GM04503 (cell line): ENCODE data around the gene XYLT2.
"Not testable (repeated sequence)": the region's sequence is repeated elsewhere in the genome, so short reads cannot be mapped to it uniquely, and the experiment has no call there.

Experiments
- DNase-seq: peaks from one replicate; pipeline ENCODE4 v3.0.0-alpha.2; 2012; ENCODE audit warnings: low read depth

The XYLT2 gene

DNA sequence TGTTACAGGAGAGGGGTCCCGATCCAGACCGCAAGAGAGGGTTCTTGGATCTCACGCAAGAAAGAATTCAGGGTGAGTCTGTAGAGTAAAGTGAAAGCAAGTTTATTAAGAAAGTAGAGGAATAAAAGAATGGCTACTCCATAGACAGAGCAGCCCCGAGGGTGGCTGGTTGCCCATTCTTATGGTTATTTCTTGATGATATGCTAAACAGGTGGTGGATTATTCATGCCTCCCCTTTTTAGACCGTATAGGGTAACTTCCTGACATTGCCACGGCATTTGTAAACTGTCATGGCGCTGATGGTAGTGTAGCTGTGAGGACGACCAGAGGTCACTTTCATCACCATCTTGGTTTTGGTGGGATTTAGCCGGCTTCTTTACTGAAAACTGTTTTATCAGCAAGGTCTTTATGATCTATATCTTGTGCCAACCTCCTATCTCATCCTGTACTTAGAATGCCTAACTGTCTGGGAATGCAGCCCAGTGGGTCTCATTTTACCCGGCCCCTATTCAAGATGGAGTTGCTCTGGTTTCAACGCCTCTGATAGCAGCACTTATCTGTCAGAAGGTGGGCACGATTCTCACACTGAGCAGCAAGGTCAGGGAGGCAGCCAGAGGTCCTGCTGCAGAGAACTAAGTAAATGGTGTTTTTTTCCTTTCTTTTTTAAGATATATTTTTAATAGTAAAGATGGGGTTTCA is 26.5 kb upstream of the XYLT2 start:
- no peak for DNase-seq

DNA sequence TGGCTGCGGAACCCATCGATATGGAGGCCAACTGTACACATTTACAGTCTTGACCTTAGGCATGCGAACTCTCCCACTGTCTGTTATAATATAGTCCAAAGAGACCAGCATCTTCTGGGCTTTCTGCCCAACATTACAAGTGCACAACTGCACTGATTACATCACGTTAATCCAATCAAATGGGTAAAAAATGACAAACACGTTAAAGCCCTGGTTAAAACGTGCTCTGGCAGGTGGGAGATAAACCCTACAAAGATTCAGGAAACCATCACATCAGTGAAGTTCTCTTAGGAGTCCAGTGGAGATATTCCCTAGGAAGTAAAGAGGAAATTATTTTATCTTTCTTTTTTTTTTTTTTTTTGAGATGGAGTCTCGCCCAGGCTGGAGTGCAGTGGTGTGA is 23.7 kb upstream of the XYLT2 start:
- no peak for DNase-seq

DNA sequence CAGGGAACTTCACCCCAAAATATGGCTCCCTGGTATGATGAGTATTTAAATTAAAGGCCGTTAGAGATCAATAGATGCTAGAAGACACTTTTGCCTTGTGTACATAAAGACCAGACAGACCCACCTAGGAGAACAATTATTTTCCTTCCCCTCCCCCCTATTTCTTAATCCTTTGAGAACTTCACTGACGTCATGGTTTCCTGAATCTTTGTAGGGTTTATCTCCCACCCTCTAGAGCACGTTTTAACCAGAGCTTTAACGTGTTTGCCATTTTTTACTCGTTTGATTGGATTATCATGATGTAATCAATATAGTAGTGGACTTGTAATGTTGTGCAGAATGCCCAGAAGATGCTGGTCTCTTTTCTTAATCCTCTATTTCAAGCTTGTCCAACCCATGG is 22.9 kb upstream of the XYLT2 start:
- DNase-seq: no peak

DNA sequence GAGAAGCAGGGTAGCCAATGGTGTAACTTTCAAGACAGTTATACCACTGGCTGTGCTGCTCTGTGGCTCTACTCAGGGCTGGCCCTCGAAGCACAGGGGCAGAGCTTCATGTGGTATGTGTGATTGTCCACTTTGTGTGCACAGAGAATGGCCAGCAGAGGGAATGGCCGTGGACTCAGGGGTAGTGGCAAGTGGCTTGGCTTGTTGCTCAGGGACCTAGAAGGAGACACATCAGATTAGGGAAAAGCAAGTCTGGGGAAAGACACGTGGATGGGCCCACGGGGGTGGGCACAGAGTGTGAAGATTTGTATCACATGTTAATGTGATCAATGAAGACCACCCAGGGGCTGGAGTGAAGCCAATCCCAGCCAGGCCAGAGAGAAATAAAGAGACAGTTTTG is 20.0 kb upstream of the XYLT2 start:
- DNase-seq: no peak

DNA sequence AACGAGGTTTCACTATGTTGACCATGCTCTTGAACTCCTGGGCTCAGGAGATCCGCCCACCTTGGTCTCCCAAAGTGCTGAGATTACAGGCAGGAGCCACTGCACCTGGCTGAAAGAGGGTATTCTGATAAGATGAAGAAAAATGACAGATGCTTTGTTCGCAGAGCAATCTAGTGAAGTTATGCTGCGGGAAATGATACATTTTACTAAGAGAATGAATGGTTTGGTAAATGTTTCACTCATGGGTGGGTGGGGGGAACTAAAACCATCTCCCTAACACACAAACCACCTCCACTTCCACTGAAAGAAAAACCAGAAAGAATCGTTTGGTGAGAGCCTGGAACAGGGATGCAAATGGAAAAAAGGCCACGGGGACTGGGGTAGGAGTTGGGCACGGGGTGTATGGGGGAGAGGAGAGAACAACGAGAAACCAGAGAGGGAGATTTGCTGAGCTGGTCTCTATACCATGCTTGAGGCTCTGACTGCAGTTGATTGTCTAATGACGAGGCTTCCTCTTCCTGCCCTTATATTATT is 19.0 kb upstream of the XYLT2 start:
- DNase-seq: no peak

DNA sequence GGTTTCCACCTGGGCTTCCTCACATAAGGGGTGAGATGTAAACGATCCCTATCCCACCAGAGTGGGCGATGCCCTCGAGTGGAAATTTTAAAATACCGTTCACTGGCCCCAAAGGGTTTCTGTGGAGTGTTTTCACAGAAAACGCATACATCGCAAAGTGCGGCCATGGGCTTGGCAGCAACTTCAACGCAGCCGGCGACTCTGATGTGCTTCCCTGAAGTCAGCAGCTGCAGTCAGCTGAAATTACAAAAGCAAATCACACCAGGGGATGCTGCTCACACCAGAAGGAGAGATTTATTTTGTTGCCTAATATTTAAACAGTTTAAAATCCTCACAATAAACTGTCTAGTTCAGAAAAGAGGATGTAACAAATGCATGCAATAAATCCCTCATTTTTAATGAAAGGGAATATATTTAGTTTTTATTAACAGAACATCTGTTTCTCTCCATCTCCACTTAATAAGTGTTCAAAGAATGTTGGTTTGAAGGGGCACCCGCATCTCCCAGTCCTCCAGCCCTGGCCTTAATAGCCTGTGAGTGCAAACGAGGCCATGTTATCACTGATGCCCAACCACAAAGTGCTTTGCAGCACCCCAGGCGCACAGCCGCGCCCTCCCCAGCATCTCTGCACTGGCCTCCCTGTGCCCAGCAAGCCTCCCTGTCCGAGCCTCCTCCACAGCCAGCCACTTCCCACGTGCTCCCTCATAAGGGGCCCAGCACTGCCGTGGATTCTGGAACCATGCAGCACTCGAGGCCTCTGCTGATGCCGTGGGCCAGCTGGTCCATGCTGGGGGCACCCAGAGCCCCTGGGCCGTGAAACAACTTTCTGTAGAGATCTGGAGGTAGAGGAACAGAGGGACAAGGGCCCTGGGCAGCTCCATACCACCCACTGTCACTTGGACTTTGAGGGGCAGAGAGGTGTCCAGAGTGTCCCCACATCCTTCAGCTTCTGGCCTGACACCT is 17.3 kb upstream of the XYLT2 start:
- DNase-seq: no peak

DNA sequence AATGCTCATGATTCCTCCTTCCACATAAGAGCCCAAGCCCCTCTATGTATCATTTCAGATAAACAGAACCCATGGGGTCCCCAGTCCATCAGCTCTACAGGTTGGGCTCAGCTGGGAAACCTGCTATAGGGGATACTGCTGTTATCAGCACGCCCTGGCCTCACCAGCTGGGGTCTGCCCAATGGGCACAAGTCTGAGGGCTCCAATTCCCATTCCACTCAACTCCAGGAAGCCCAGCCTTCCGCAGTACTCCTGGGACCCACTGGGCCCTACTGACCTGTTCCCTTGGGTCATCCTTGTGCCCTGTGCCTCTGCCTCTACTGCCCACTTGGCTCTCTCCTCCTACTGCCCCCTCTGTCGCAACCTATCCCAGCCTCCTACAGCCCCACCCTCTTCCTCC is 16.2 kb upstream of the XYLT2 start:
- no peak for DNase-seq

DNA sequence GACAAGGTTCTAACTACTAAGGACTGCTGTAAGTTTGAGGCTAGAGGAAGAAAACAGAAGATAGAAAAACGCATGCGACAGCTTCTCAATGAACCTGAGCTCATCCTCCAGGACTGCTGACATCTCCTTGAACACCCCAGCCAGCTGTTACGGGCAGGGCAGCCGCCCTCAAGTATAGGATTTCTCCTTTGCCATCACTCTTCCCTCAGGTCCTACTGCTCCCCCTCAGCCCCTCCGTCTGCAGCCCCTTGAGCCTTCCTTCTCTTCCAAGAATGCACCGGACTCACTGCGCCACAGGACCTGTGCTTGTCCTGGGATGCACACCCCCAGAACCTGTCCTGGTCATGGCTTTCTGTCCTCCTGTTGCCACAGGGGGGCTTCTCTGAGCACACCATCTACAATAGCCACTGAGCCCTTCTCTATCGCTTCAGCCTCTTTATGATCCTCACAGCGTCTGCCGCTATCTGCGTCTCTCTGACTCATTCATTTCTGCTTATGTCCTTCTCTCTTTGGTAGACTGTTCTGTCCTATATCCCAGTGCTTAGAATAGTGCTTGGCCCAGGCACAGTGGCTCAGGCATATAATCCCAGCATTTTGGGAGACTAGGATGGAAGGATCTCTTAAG is 15.7 kb upstream of the XYLT2 start:
- DNase-seq: no peak

DNA sequence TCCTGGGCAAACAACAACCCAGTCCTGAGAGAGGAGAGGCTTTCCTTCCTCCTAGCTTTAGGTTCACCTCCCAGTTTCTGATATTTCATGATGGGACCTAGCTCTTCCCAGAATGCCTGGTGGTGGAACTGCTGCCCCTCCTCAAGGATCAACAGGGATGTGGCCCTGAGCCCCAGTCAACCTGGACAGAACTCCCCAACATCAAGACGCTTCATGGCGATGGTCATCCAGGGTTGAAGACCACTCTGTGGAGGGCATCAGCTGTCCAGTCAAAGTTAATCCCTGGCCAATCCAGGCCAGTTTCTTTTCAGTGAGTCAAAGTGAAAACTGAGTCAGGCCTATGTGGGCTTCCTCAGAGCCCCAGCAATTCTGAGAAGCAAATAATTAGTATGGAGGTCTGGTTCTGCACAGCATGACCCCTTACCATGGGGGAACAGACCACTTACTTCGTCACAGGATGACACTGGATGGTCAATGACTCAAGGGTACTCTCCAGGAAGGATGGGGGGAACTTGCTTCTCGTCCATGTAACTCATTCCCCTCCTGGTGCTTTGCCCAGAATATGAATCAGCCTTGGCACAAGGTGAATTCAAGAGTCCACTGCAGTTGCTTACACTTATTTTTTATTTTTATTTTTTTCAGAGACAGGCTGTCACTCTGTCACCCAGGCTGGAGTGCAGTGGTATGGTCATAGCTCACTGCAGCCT is 14.7 kb upstream of the XYLT2 start:
- peak; percentile 78 for DNase-seq

DNA sequence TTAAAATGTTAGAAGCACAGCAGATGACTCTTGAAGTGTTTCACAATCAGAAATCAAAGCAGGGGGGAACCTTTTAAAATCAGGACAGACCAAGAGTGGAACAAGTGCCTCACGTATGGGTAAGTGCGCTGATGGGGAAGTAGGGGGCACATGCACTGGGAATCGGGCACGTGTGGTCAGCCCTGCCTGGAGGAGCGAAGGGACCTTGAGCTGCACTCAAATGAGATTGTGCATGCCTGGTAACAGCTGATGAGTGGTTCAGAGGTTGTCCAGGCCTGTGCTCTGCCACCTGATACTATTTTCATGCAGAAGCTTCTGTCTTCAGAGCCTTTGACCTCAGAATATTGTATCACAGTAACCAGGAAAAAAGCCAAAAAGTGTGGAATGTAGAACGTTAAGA is 13.7 kb upstream of the XYLT2 start:
- DNase-seq: no peak

DNA sequence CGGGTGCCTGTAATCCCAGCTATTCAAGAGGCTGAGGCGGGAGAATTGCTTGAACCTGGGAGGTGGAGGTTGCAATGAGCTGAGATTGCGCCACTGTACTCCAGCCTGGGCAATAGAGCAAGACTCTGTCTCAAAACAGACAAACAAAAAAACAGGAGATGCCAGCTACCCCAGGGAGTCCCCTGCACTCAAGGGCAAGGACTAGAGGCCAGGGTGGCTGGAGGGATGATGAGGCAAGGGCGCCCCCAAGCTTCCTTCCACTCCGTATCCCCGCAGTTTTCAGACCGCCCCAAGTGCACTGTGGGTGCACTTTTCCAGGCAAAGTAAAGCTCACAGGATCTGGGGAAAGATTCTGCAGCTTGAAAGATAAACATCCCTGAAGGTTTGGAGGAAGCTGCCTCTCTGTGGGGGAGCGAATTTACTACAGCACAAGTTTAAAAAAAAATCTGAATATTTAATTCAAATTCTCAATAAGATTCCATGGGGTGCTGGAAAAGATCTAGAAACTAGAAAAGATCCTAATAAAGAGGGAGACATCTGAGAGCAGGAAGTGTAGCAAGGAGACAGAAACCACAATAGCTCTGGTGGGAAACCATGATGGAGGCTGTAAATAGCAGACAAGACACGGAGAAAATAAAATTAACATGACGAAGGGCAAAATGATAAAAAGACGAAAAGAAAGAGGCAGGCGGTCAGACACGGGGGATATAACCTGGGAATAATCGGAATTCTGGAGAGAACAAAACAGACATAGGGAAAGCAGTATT is 12.5 kb upstream of the XYLT2 start:
- DNase-seq: not testable (repeated sequence)

DNA sequence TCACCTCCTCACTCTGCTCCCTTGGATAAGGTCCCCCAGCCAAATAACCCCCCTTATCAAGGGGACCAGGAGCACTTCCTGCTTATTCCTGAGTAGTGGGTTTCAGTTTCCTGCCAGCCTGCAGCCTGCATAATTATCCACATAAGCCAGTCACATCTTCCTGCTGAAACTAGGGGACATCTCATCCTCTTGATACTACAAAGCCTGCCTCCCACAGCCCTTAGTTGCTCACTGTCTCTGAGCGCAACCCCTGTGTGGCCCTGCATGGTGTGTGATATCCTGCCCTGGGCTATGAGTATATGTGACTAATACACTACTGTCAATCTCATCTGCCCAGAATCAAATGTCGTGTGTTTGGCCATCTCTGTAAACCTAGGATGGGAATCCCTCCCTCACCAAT is 8.0 kb upstream of the XYLT2 start:
- DNase-seq: no peak

DNA sequence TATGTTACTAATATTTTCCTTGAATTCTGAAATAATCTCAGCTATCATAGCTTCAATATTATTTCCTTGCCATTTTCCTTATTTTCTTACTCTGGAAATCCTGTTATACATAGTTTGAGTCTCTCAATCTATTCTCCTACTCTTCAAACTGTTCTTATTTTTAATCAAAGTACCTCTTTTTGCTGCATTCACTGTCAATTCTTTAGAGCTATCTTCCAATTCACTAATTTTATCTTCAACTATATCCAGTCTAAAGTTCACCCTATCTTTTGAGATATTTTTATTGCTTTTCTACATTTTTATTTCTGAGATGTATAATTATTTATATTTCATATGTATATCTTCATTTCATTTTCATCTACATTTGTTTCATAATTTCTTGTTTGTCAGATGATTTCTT is 7.3 kb upstream of the XYLT2 start:
- DNase-seq: no peak

DNA sequence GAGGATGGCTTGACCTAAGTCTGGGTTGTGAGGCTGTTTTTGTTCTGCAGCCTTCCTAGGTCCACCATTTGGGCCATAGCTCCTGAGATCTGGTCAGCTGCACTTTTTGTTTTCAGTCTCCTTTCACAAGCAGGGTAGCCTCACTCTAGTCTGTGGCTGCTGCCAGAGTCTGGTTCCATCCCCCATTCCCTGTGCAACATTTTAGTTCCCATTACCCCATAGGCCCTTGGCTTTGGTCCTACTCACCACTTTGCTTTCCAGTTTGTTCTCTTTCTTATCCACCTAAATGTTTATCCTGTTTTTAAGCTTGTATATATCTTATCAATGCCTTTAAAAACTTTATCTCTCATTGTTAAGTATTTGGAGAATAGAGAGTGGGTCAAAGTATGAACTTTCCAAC is 6.5 kb upstream of the XYLT2 start:
- DNase-seq: no peak

DNA sequence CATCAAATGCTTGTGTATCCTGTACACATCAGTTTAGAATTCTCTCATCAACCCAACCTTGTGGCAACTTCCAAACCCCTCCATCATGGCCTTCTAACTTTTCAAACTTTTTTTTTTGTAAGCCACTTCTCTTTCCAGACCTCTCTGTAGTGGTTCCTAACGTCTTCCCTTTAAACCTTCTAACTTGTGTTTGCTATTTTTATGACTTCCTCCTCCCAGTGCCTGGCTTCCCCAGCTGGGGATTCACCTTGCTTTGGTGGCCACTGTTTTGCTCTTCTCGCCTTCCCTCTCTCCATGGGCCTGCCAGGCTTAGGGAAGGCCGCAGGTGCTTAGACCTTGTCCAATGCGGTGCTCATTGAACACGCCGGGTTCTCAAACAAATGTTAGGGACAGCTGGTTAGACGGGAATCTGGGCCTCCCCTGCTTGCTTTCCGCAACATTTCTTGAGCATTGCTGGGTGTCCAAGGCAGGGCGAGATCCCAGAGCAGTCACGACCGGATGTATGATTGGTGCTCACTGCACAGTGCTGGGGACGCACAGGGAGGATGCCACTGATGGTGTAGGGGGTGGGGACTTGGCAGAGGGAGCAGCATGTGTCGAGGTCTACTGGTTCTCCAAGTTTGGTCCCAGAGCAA is 1.1 kb upstream of the XYLT2 start:
- DNase-seq: no peak

DNA sequence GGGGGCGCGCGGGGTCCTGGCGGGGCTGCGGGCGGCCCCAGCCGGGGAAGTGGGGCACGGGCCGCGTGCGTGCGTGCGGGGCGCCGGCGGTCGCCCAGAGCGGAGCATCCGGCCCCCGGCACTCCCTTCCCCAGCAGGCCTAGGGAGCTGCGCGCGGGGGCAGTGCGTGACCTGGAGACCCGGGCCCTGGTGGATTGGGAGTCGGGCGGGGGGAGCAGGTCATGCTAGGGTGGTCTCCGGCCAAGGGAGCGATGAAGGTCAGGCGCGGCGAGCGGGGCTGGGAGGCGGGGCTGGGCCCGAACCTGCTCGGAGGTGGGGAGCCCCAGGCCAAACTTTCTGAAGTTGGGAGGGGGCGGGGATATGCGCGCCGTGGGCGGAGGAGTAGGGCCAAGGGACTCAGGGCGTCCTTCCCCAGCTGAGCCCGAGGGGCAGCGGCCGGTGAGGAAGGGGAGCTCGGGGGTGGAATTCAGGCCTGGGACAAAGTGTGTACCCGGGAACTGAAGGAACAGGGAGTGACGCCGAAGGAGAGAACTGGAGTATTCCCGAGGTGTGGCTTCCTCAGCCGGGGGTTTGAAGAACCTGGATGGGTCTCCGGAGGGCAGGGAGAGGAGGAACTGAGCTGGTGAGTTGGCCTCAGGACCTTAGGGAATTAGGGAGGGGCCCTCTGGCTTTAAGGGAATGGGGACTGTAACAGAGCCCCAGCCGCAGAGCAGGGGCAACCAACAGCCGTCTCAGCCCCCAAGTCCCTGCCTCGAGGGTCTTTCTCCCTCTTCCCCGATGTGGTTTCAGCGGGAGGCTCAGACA is 589 bp downstream of the XYLT2 start:
- DNase-seq: no peak

DNA sequence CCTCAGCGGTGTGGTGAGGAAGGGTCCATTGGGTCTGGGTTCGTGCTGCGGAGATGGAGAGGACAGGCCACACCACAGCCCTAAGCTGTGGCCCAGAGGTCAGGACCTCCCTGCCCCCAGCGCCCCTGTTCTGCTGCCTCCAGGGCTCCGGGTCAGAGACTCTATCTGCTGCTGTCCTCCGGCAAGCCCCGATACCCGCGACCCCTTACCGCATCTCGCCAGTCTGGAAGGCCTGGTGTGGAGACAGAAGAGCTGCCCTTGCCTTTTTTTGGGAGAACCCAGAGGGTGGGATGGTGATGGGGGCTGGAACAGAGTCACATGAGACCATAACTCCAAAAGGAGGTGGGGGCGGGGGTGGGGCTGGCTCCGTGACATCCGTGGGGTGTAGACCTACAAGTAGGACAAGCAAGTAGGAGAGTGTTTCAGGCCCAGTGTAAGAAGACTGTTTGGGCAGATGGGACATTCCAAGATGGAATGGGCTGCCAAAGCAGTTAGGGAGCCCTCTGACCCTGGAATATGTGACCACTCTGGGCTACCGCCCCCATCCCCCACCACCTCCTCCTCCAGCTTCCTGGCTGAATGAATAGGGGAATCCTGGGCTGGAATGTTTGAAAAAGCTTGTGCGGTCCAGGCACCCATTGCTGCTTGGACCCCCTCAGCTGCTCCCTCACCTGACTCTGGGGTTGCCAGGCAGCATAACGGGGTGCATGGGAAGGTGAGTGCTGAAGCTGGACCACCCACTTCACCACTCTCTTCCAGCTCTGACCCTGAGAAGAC is 1.4 kb downstream of the XYLT2 start:
- DNase-seq: no peak

DNA sequence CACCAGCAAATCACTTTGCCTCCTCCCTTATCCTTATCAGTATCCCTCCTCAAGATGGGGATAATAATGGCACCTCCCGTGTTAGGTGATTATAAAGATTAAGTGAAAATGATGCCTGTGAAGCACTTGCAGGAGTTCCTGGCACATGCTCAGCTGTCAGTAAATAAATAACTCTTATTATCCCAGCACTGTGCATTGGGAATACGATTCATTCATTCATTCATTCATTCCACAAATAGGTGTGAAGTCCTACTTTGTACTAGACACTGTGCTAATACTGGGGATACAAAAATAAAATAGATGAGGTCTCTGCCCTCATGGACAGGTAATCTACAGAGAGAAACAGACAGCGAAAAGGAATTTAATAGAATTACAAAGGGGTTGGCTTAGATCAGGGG is 2.0 kb downstream of the XYLT2 start:
- no peak for DNase-seq
